22Rv1 (cell line): ENCODE measurements around the gene PAQR9.

Experiments used
- CTCF ChIP-seq: fragments of 450-650 bp; IDR thresholded peaks from 2 replicates; pipeline ENCODE4 v1.5.1; 2017; ENCODE audit warnings: mild to moderate bottlenecking
- ZFX ChIP-seq: fragments of 450-650 bp; IDR thresholded peaks from 2 replicates; pipeline ENCODE4 v1.6.1; 2017; ENCODE audit warnings: antibody characterized with exemption, borderline replicate concordance

- TF ChIP-seq CTCF: no peak; the same call in 1 of the 2 replicates
- TF ChIP-seq ZFX: no peak
Observed at GRCh38 chr3:142930463-142930862, 33.0 kb downstream of the PAQR9 start.
